Measurements from ENCODE around the gene MICALL2.

MICALL2 gene

GRCh38 chr7:1415389-1415990 is 43.8 kb downstream of the MICALL2 start:
- DNase-seq (ENCODE audit: low read depth in 2 of 2) = no peak

- no peak for DNase-seq (ENCODE audit: low read depth in 2 of 2)
Observed at GRCh38 chr7:1413936-1414639, 45.2 kb downstream of the MICALL2 start.

GRCh38 chr7:1412322-1413261 is 46.7 kb downstream of the MICALL2 start:
- DNase-seq (ENCODE audit: low read depth in 2 of 2) = peak; percentile 72 to 87

- no peak for DNase-seq (ENCODE audit: low read depth in 2 of 2)
Observed at GRCh38 chr7:1411414-1411813, 47.9 kb downstream of the MICALL2 start.

- DNase-seq (ENCODE audit: low read depth in 2 of 2) = no peak
Observed at GRCh38 chr7:1410992-1411391, 48.3 kb downstream of the MICALL2 start.

GRCh38 chr7:1409555-1409954 is 49.7 kb downstream of the MICALL2 start:
- no peak for DNase-seq (ENCODE audit: low read depth in 2 of 2)

GRCh38 chr7:1408466-1408865 is 50.8 kb downstream of the MICALL2 start:
- no peak for DNase-seq (ENCODE audit: low read depth in 2 of 2)

GRCh38 chr7:1407892-1408291 is 51.4 kb downstream of the MICALL2 start:
- no peak for DNase-seq (ENCODE audit: low read depth in 2 of 2)

GRCh38 chr7:1404898-1405548 is 54.2 kb downstream of the MICALL2 start:
- DNase-seq (ENCODE audit: low read depth in 2 of 2) = no peak

- DNase-seq (ENCODE audit: low read depth in 2 of 2) = no peak
Observed at GRCh38 chr7:1404460-1404809, 54.8 kb downstream of the MICALL2 start.

- DNase-seq (ENCODE audit: low read depth in 2 of 2) = no peak
Observed at GRCh38 chr7:1403638-1404459, 55.4 kb downstream of the MICALL2 start.

- DNase-seq (ENCODE audit: low read depth in 2 of 2) = no peak
Observed at GRCh38 chr7:1402791-1403637, 56.3 kb downstream of the MICALL2 start.

- DNase-seq (ENCODE audit: low read depth in 2 of 2) = no peak
Observed at GRCh38 chr7:1402110-1402790, 57.0 kb downstream of the MICALL2 start.

GRCh38 chr7:1401011-1401410 is 58.3 kb downstream of the MICALL2 start:
- DNase-seq (ENCODE audit: low read depth in 2 of 2) = no peak

GRCh38 chr7:1400371-1400770 is 58.9 kb downstream of the MICALL2 start:
- no peak for DNase-seq (ENCODE audit: low read depth in 2 of 2)

- no peak for DNase-seq (ENCODE audit: low read depth in 2 of 2)
Observed at GRCh38 chr7:1397491-1398327, 61.6 kb downstream of the MICALL2 start.

GRCh38 chr7:1396195-1396594 is 63.1 kb downstream of the MICALL2 start:
- no peak for DNase-seq (ENCODE audit: low read depth in 2 of 2)

GRCh38 chr7:1395211-1396070 is 63.8 kb downstream of the MICALL2 start:
- no peak for DNase-seq (ENCODE audit: low read depth in 2 of 2)

All from stimulated activated CD4-positive, alpha-beta T cell treated with anti-CD3 and anti-CD28 coated beads, Interleukin-12 subunit alpha, Interleukin-12 subunit beta, amount 100 ng/mL, for 24 hours (primary cell).